GM12878 (cell line): Measurements from ENCODE around the gene GLOD5.

Source experiments
- CTCF ChIP-seq, 3 experiments: IDR thresholded peaks in 2 of 3; conservative IDR thresholded peaks in 1 of 3; 2 replicates each; pipeline ENCODE4 v1.5.1; 2011; ENCODE audit warnings: low read depth in 3 of 3, low read length in 3 of 3, mild to moderate bottlenecking in 3 of 3, control low read depth in 2 of 3, moderate library complexity in 2 of 3, inconsistent platforms in 1 of 3, mixed read lengths in 1 of 3; ENCODE audit not compliant: control insufficient read depth in 2 of 3, insufficient read depth in 1 of 3; ENCODE audit errors: extremely low read depth in 1 of 3
- NFYB ChIP-seq: IDR thresholded peaks from 2 replicates; pipeline ENCODE4 v1.6.1; 2011; ENCODE audit warnings: low read depth, mild to moderate bottlenecking, low read length, improper control_type of control experiment, moderate library complexity; ENCODE audit not compliant: insufficient read depth
- ZNF207 ChIP-seq: fragments of 450-650 bp; IDR thresholded peaks from 2 replicates; pipeline ENCODE4 v1.6.1; 2014; ENCODE audit warnings: antibody characterized with exemption, mild to moderate bottlenecking, borderline replicate concordance

- no peak for TF ChIP-seq CTCF (IDR thresholded peaks at IDR 0.05 in 2 of 3, conservative IDR thresholded peaks at IDR 0.05 in 1 of 3; ENCODE audit: control insufficient read depth in 2 of 3, extremely low read depth in 1 of 3, insufficient read depth in 1 of 3, low read depth in 3 of 3, low read length in 3 of 3)
- TF ChIP-seq NFYB: no peak
- TF ChIP-seq ZNF207: no peak
Observed at GRCh38 chrX:48815266-48815665, 53.7 kb downstream of the GLOD5 start.
